Neural progenitor cell (in vitro differentiated cells): ENCODE measurements around the gene ADAMTS14. TPM values are rescaled to one million over a fixed set of nuclear protein-coding genes. Genes with fewer than 3 reads are reported as not detected.

Experiments
- DNase-seq: peaks from one replicate; pipeline ENCODE4 v3.0.0-alpha.2; 2016; ENCODE audit warnings: low spot score
- H2AFZ ChIP-seq: fragments of 200-600 bp; sonication (generic); replicated peaks from 2 replicates; pipeline ENCODE4 v1.6.1; 2016; ENCODE audit warnings: antibody characterized with exemption
- H3F3A ChIP-seq: fragments of 200-600 bp; sonication (generic); 2 replicates; pipeline ENCODE4 v1.6.1; 2016; ENCODE audit warnings: antibody characterized with exemption, low read depth
- H3K27ac ChIP-seq: fragments of 200-600 bp; sonication (generic); 2 replicates; pipeline ENCODE4 v1.5.1; 2016; ENCODE audit warnings: mild to moderate bottlenecking
- H3K27me3 ChIP-seq: fragments of 200-600 bp; sonication (generic); 2 replicates; pipeline ENCODE4 v1.6.1; 2016; ENCODE audit warnings: mild to moderate bottlenecking, moderate library complexity
- H3K36me3 ChIP-seq: fragments of 200-600 bp; sonication (generic); 2 replicates; pipeline ENCODE4 v1.5.1; 2016
- H3K4me1 ChIP-seq: fragments of 200-600 bp; sonication (generic); 2 replicates; pipeline ENCODE4 v1.6.1; 2016; ENCODE audit warnings: mixed run types
- H3K4me2 ChIP-seq: fragments of 200-600 bp; sonication (generic); 2 replicates; pipeline ENCODE4 v1.6.1; 2016
- H3K4me3 ChIP-seq: fragments of 200-600 bp; sonication (generic); 2 replicates; pipeline ENCODE4 v1.5.1; 2016
- H3K79me2 ChIP-seq: fragments of 200-600 bp; sonication (generic); 2 replicates; pipeline ENCODE4 v1.6.1; 2016; ENCODE audit warnings: low read depth
- H3K9ac ChIP-seq: fragments of 200-600 bp; sonication (generic); 2 replicates; pipeline ENCODE4 v1.6.1; 2016
- H3K9me3 ChIP-seq: fragments of 200-600 bp; sonication (generic); 2 replicates; pipeline ENCODE4 v1.5.1; 2016; ENCODE audit warnings: low read depth
- H4K20me1 ChIP-seq: fragments of 200-600 bp; sonication (generic); 2 replicates; pipeline ENCODE4 v1.6.1; 2016; ENCODE audit warnings: low read depth
- H3K27ac Mint-ChIP-seq: 3 replicates; pipeline ENCODE4 v1.8.0; 2021; ENCODE audit warnings: mixed read lengths
- H3K27me3 Mint-ChIP-seq: 2 replicates; pipeline ENCODE4 v1.8.0; 2022; ENCODE audit warnings: low read depth, mild to moderate bottlenecking, inconsistent platforms, moderate library complexity, mixed read lengths; ENCODE audit not compliant: insufficient read depth
- H3K36me3 Mint-ChIP-seq: 3 replicates; pipeline ENCODE4 v1.8.0; 2021; ENCODE audit warnings: mixed read lengths
- H3K4me1 Mint-ChIP-seq: 3 replicates; pipeline ENCODE4 v1.8.0; 2021; ENCODE audit warnings: mixed read lengths
- H3K4me3 Mint-ChIP-seq: 3 replicates; pipeline ENCODE4 v1.8.0; 2021; ENCODE audit warnings: mild to moderate bottlenecking, moderate library complexity, mixed read lengths
- H3K9me3 Mint-ChIP-seq: 3 replicates; pipeline ENCODE4 v1.8.0; 2020; ENCODE audit warnings: mixed read lengths
- CTCF ChIP-seq: fragments of 200-600 bp; sonication (generic); IDR thresholded peaks from 2 replicates; pipeline ENCODE4 v1.5.1; 2017; ENCODE audit warnings: antibody characterized with exemption, mild to moderate bottlenecking
- EZH2 ChIP-seq: fragments of 200-600 bp; sonication (generic); IDR thresholded peaks from 2 replicates; pipeline ENCODE4 v1.6.1; 2017; ENCODE audit warnings: antibody characterized with exemption, mild to moderate bottlenecking, moderate library complexity
- EZH2phosphoT487 ChIP-seq: fragments of 200-600 bp; sonication (generic); IDR thresholded peaks from 2 replicates; pipeline ENCODE4 v1.6.1; 2017; ENCODE audit warnings: antibody characterized with exemption
- total RNA-seq: library from RNA; depleted of rRNA; stranded (reverse); fragments of >200 nt; gene quantifications from 2 replicates; pipeline ENCODE4 v1.2.3, GENCODE V29; 2015; ENCODE audit warnings: low replicate concordance

The ADAMTS14 gene
- total RNA-seq, 1 donor from 2014 or later: not detected

GRCh38 chr10:70749756-70750155 is 77.5 kb downstream of the ADAMTS14 start:
- peaks cover 7% of the 10 kb centered on the region for H3K27me3 Mint-ChIP-seq
- no peaks in the 10 kb centered on the region for H3K4me1 ChIP-seq
- no peaks in the 10 kb centered on the region for H4K20me1 ChIP-seq
- H3K36me3 Mint-ChIP-seq: no peaks in the 10 kb centered on the region
- DNase-seq: no peak
- H3K4me3 ChIP-seq: no peak overlapping the region
- H2AFZ ChIP-seq: no peak overlapping the region
- H3F3A ChIP-seq: no peaks in the 10 kb centered on the region
- no peak overlapping the region for H3K27ac Mint-ChIP-seq
- no peak overlapping the region for H3K4me3 Mint-ChIP-seq
- H3K27me3 ChIP-seq: no peaks in the 10 kb centered on the region
- H3K4me2 ChIP-seq: no peak overlapping the region
- H3K79me2 ChIP-seq: no peaks in the 10 kb centered on the region
- TF ChIP-seq EZH2: no peak
- TF ChIP-seq CTCF: no peak
- TF ChIP-seq EZH2phosphoT487: no peak
- no peaks in the 10 kb centered on the region for H3K36me3 ChIP-seq
- H3K4me1 Mint-ChIP-seq: peaks cover 12% of the 10 kb centered on the region
- H3K9ac ChIP-seq: no peak overlapping the region
- H3K9me3 Mint-ChIP-seq: no peaks in the 10 kb centered on the region
- no peaks in the 10 kb centered on the region for H3K9me3 ChIP-seq
- no peak overlapping the region for H3K27ac ChIP-seq

DNA sequence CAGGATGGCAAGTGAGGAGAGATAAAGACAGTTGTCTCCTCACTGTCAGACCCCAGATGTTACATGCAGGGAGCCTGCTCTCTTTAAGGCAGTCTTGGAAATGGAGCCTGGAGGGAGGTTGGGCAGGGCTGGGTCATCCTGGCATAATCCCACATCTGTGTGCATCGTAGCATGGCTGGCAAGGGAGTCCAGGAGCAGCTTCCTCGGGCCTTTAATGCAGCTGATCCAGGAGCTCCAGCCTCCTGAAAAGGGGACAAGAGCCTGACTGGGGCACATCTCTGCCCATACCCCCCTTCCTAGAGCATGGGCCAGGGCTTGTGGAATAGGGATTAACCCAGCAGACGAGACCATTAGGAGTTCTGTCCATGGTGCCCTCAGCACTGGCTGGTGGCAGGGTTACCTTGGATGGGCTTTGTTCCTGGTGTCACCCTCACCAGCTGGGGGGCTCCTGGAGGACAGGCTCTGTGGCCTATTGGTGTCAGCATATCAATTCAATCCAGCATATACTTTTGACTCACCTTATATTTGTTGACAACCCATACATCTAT is 77.9 kb downstream of the ADAMTS14 start:
- peaks cover 7% of the 10 kb centered on the region for H3K27me3 Mint-ChIP-seq

GRCh38 chr10:70751356-70751755 is 79.0 kb downstream of the ADAMTS14 start:
- no peak for TF ChIP-seq EZH2phosphoT487
- no peak for TF ChIP-seq EZH2
- no peak for TF ChIP-seq CTCF
- no peak overlapping the region for H3K27ac Mint-ChIP-seq

More for the DNA sequence above, 77.9 kb downstream of the ADAMTS14 start:
- Mint-ChIP-seq H3K4me3 (no peak overlapping the region), H3K27ac (no peak overlapping the region), H3K9me3 (no peaks in the 10 kb centered on the region), H3K36me3 (no peaks in the 10 kb centered on the region), H3K4me1 (peaks cover 12% of the 10 kb centered on the region)
- Histone ChIP-seq H3K36me3 (no peaks in the 10 kb centered on the region), H3K4me2 (no peak overlapping the region), H3K79me2 (no peaks in the 10 kb centered on the region), H3K4me1 (no peaks in the 10 kb centered on the region), H2AFZ (no peak overlapping the region), H3K9ac (no peak overlapping the region), H3K27me3 (no peaks in the 10 kb centered on the region), H3F3A (no peaks in the 10 kb centered on the region), H4K20me1 (no peaks in the 10 kb centered on the region), H3K9me3 (no peaks in the 10 kb centered on the region), H3K27ac (no peak overlapping the region), H3K4me3 (no peak overlapping the region)
- TF ChIP-seq EZH2: no peak
- no peak for TF ChIP-seq EZH2phosphoT487
- TF ChIP-seq CTCF: no peak
- no peak for DNase-seq

More at GRCh38 chr10:70751356-70751755, 79.0 kb downstream of the ADAMTS14 start:
- Histone ChIP-seq H3K4me1 (no peaks in the 10 kb centered on the region), H3K9me3 (no peaks in the 10 kb centered on the region), H3K4me2 (no peak overlapping the region), H3K27ac (no peak overlapping the region), H3K27me3 (no peaks in the 10 kb centered on the region), H2AFZ (no peak overlapping the region), H3K9ac (no peak overlapping the region), H4K20me1 (no peaks in the 10 kb centered on the region), H3K36me3 (no peaks in the 10 kb centered on the region), H3K79me2 (no peaks in the 10 kb centered on the region), H3K4me3 (no peak overlapping the region), H3F3A (no peaks in the 10 kb centered on the region)
- Mint-ChIP-seq H3K27me3 (peaks cover 5% of the 10 kb centered on the region), H3K9me3 (no peaks in the 10 kb centered on the region), H3K36me3 (no peaks in the 10 kb centered on the region), H3K4me1 (peaks cover 10% of the 10 kb centered on the region), H3K4me3 (no peak overlapping the region)
- DNase-seq: no peak
